Body of pancreas (tissue), 4 donors: ENCODE data around the gene SP2. TPM values are rescaled to one million over a fixed set of nuclear protein-coding genes. Genes with fewer than 3 reads are reported as not detected.
A peak's percentile ranks its signal among the peaks of the same experiment; 100 is the strongest.

Experiments used
- ATAC-seq: fragments of 150-250 bp; one replicate; pipeline ENCODE4 v1.9.1; 2016
- DNase-seq, 4 donors: peaks; one replicate each; pipeline ENCODE4 v3.0.0-alpha.2; 2019
- H3K27ac ChIP-seq, 4 donors: fragments of 200-600 bp; sonication (generic); 1 replicate in 3 of 4; 2 replicates in 1 of 4; pipeline versions ENCODE4 v1.5.1 to v1.6.1; 2016 to 2019; ENCODE audit warnings: mild to moderate bottlenecking in 1 of 4, mixed read lengths in 1 of 4, moderate library complexity in 1 of 4
- H3K27me3 ChIP-seq, 2 donors: fragments of 200-600 bp; sonication (generic); one replicate each; pipeline ENCODE4 v1.6.0; 2016; ENCODE audit warnings: mild to moderate bottlenecking in 1 of 2
- H3K36me3 ChIP-seq, 2 donors: fragments of 200-600 bp; sonication (generic); replicated peaks in 1 of 2; 2 replicates each; pipeline ENCODE4 v1.5.1; 2016; ENCODE audit warnings: low read depth in 2 of 2; ENCODE audit not compliant: insufficient read depth in 1 of 2
- H3K4me1 ChIP-seq: fragments of 200-600 bp; sonication (generic); one replicate; pipeline ENCODE4 v1.6.0; 2016
- H3K4me3 ChIP-seq, 2 donors: fragments of 200-600 bp; sonication (generic); 1 replicate in 1 of 2; 2 replicates in 1 of 2; pipeline ENCODE4 v1.5.1; 2016 to 2019
- H3K9me3 ChIP-seq, 3 donors: fragments of 200-600 bp; sonication (generic); 1 replicate in 2 of 3; 2 replicates in 1 of 3; pipeline ENCODE4 v1.5.1; 2016
- CTCF ChIP-seq, 7 experiments: fragments of 450-650 bp in 4 of 7; fragments of 200-600 bp in 3 of 7; sonication (generic) in 3 of 7; IDR thresholded peaks; one replicate each; pipeline ENCODE4 v1.5.1; 2016 to 2019; ENCODE audit warnings: antibody characterized with exemption in 7 of 7
- POLR2A ChIP-seq, 3 donors: fragments of 450-650 bp; IDR thresholded peaks; one replicate each; pipeline ENCODE4 v1.6.1; 2016; ENCODE audit warnings: antibody characterized with exemption in 3 of 3, mild to moderate bottlenecking in 2 of 3
- WGBS, 2 donors: methylation state at CpG; one replicate each; pipeline ENCODE4 v1.1.5; 2017; 5-methylcytosine and 5-hydroxymethylcytosine counted together
- intact Hi-C: fragments of 100-400 bp; cut with DNase I; formaldehyde crosslinking; loops from one replicate; pipeline ENCODE4 v1.15.1; 2023
- total RNA-seq, 2 donors: library from RNA; depleted of rRNA; stranded (reverse); fragments of >200 nt; gene quantifications; one replicate each; pipeline ENCODE4 v1.1.0, GENCODE V29; 2016

SP2 gene
- total RNA-seq, 2 donors from 2014 or later = 4.7 to 6.3 TPM

GRCh38 chr17:47969930-47970724, 74.1 kb downstream of the SP2 start:
- ATAC-seq (no peak), DNase-seq (no peak)
- Histone ChIP-seq H3K4me3 (no peak overlapping the region), H3K27ac (peak overlapping the region in 3 of 4 donors; percentile 43 to 53 (median 53)), H3K36me3 (peaks cover 0 to 10% of the 10 kb centered on the region in 2 donors), H3K4me1 (peaks cover 66% of the 10 kb centered on the region), H3K27me3 (no peaks in the 10 kb centered on the region), H3K9me3 (no peaks in the 10 kb centered on the region)
- TF ChIP-seq CTCF (IDR thresholded peaks at IDR 0.05) = no peak
- no peak for TF ChIP-seq POLR2A (IDR thresholded peaks at IDR 0.05)
- intact Hi-C loops = no loop called here
- 33 to 36% methylated on average over 15 of the region's 15 CpGs for WGBS, 2 donors

- Histone ChIP-seq H3K9me3 (no peaks in the 10 kb centered on the region), H3K4me3 (peak within 1 kb of the TSS; percentile 75 to 99), H3K27me3 (no peaks in the 10 kb centered on the region), H3K36me3 (peaks cover 0 to 16% of the 10 kb centered on the region in 2 donors), H3K4me1 (peaks cover 59% of the 10 kb centered on the region), H3K27ac (peak within 1 kb of the TSS; percentile 82 to 96 (median 86))
- peak; percentile 95 for ATAC-seq
- TF ChIP-seq POLR2A (IDR thresholded peaks at IDR 0.05) (peak; percentile 79 to 92 (median 89)), CTCF (IDR thresholded peaks at IDR 0.05) (peak; percentile 91 to 100 (median 99))
- peak; percentile 100 for DNase-seq
- intact Hi-C loops = no loop called here
- WGBS, 2 donors = 0 to 1% methylated on average over 12 to 60 of the region's 62 CpGs
Observed at GRCh38 chr17:47970725-47971499, 74.9 kb downstream of the SP2 start, which contains the start of gene CDK5RAP3. CDK5RAP3 (plus strand) TSS chr17:47971113; CDS start chr17:47971147, 34 bp downstream.

GRCh38 chr17:47973541-47973940, 77.5 kb downstream of the SP2 start:
- intact Hi-C loops = no loop called here
- Histone ChIP-seq H3K9me3 (no peaks in the 10 kb centered on the region), H3K36me3 (peaks cover 6 to 29% of the 10 kb centered on the region in 2 donors), H3K27me3 (no peaks in the 10 kb centered on the region), H3K4me1 (peaks cover 33% of the 10 kb centered on the region), H3K4me3 (no peak overlapping the region), H3K27ac (no peak overlapping the region)
- no peak for DNase-seq
- no peak for ATAC-seq
- 77 to 80% methylated on average over 8 of the region's 8 CpGs for WGBS, 2 donors
- no peak for TF ChIP-seq CTCF (IDR thresholded peaks at IDR 0.05)
- TF ChIP-seq POLR2A (IDR thresholded peaks at IDR 0.05) = no peak

- WGBS, 2 donors = 76 to 81% methylated on average over 14 to 15 of the region's 15 CpGs
- ATAC-seq = no peak
- intact Hi-C loops = no loop called here
Observed at GRCh38 chr17:47975189-47975822, 79.3 kb downstream of the SP2 start.

More at GRCh38 chr17:47975189-47975822, 79.3 kb downstream of the SP2 start:
- no peak overlapping the region for H3K27ac ChIP-seq
- TF ChIP-seq POLR2A (IDR thresholded peaks at IDR 0.05) = no peak
- TF ChIP-seq CTCF (IDR thresholded peaks at IDR 0.05) = no peak
- peaks cover 17% of the 10 kb centered on the region for H3K4me1 ChIP-seq
- H3K27me3 ChIP-seq = no peaks in the 10 kb centered on the region
- DNase-seq = no peak
- H3K9me3 ChIP-seq = no peaks in the 10 kb centered on the region
- peaks cover 12 to 43% of the 10 kb centered on the region in 2 donors for H3K36me3 ChIP-seq
- H3K4me3 ChIP-seq = no peak overlapping the region
